Activated T-helper 17 cell treated with anti-CD3 and anti-CD28 coated beads, Interleukin-2, amount 50 U/mL, for 72 hours (primary cell): ENCODE measurements around the gene METAP2. TPM values are rescaled to one million over a fixed set of nuclear protein-coding genes. Genes with fewer than 3 reads are reported as not detected.

Experiments used
- total RNA-seq, 2 donors: library from RNA; stranded (reverse); gene quantifications; one replicate each; pipeline ENCODE4 v1.2.3, GENCODE V29; 2022

The METAP2 gene
- total RNA-seq, 2 donors from 2014 or later: 73.4 to 95.8 TPM

Other genes starting within 250 kb of the METAP2 start
- gene USP44, start 77.3 kb downstream of the METAP2 start, total RNA-seq: under 1 TPM; 0.82 to 0.93 TPM